ENCODE data around the gene ALOXE3. TPM values are rescaled to one million over a fixed set of nuclear protein-coding genes. Genes with fewer than 3 reads are reported as not detected.
A peak's percentile ranks its signal among the peaks of the same experiment; 100 is the strongest.

The ALOXE3 gene
- total and polyA plus RNA-seq, 7 donors: 0.17 TPM; not detected in 6

DNA sequence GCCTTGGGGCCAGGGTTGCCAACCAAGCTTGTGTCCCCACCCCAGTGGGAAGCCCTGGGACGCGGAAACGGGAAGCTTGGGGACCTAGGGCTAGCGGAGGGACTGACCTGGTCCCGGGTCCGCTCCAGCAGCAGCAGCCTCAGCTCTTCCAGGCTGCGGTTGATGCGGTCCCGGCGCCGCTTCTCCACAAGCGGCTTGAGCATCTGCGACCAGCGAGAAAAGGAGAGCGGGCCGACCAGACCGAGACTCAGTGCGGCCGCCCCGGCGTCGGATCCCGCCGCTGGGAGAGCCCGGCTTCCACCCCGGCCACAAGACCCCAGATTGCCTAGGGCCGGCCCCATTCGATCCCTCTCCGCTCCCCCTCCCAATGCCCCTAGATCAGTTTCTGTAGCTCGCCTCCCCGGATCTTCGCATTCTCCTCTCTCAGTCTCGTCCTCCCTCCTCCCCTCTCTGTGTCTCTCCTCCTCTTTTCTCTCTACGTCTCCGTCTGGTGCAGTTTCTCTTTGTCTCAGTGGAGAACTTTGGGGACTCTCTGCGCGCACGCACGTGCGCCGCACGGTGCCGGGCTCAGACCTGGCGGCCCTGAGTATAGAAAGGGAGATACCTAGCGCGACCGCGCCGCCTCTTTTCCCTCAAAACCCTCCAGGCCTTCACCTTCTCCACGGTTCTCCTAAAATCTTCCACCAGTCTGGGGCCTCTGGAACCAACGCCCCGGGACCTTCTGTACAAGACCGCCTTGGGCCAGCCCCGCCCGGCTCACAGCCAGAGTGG, 4.8 kb upstream of the ALOXE3 start:
- DNase-seq: no peak
- intact Hi-C loops (cut with DNase I): loop anchor here (5.0 kb wide), 1 partner anchor 54 kb away; the partner anchor contains the start of gene TMEM107
- 1% methylated on average over 55 of the region's 55 CpGs for WGBS, 2 donors
- no peaks in the 10 kb centered on the region for H3K9me3 ChIP-seq
- peaks cover 0 to 81% (median 75%) of the 10 kb centered on the region in 4 donors for H3K4me1 ChIP-seq
- peak overlapping the region; percentile 27 to 53 (median 46) for H3K4me3 ChIP-seq
- H3K27ac ChIP-seq: peak overlapping the region in 1 of 4 donors; percentile 53
- H3K36me3 ChIP-seq: no peaks in the 10 kb centered on the region
- no peak for TF ChIP-seq POLR2AphosphoS5 (IDR thresholded peaks at IDR 0.05)
- TF ChIP-seq POLR2A (IDR thresholded peaks at IDR 0.05): no peak
- TF ChIP-seq, protein P1, sequence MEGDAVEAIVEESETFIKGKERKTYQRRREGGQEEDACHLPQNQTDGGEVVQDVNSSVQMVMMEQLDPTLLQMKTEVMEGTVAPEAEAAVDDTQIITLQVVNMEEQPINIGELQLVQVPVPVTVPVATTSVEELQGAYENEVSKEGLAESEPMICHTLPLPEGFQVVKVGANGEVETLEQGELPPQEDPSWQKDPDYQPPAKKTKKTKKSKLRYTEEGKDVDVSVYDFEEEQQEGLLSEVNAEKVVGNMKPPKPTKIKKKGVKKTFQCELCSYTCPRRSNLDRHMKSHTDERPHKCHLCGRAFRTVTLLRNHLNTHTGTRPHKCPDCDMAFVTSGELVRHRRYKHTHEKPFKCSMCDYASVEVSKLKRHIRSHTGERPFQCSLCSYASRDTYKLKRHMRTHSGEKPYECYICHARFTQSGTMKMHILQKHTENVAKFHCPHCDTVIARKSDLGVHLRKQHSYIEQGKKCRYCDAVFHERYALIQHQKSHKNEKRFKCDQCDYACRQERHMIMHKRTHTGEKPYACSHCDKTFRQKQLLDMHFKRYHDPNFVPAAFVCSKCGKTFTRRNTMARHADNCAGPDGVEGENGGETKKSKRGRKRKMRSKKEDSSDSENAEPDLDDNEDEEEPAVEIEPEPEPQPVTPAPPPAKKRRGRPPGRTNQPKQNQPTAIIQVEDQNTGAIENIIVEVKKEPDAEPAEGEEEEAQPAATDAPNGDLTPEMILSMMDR (IDR thresholded peaks at IDR 0.05): no peak
- TF ChIP-seq EP300 (IDR thresholded peaks at IDR 0.05): no peak
- H3K27me3 ChIP-seq: peaks cover 12 to 55% (median 53%) of the 10 kb centered on the region in 3 donors

DNA sequence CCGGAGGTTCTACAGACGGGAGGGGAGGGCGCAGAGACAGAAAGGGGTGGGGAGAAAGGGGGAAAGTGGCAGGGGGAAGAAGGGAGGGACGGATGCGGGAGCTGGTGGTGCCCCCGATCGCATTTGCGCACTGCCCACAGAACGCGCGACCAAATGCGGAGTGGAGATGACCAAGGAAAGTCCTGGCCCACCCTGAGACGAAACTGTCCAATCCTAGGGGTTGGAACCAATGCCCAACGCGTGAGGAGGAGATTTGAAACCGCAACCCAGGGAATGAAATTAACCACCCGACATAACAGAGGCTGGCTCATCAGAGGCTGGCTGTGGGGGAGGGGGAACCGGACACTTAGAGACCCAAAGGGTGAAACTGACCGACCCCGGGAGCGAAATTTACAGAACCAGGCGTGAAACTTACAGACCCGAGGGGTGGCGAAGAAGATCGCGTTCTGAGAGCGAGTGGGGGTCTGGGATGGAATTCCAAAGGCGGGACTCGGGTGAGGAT, 4.2 kb upstream of the ALOXE3 start:
- Histone ChIP-seq H3K27ac (peak overlapping the region in 2 of 4 donors; percentile 50 to 53), H3K4me1 (peaks cover 0 to 85% (median 81%) of the 10 kb centered on the region in 4 donors), H3K27me3 (peaks cover 12 to 58% (median 51%) of the 10 kb centered on the region in 3 donors), H3K4me3 (peak overlapping the region; percentile 27 to 53 (median 46)), H3K9me3 (no peaks in the 10 kb centered on the region), H3K36me3 (no peaks in the 10 kb centered on the region)
- 1% methylated on average over 29 of the region's 29 CpGs for WGBS, 2 donors
- no peak for DNase-seq
- intact Hi-C loops (cut with DNase I): loop anchor here (5.0 kb wide), 1 partner anchor 55 kb away; the partner anchor contains the start of gene TMEM107
- no peak for TF ChIP-seq POLR2A (IDR thresholded peaks at IDR 0.05)
- peak in 1 of 4 donors; percentile 33 for TF ChIP-seq POLR2AphosphoS5 (IDR thresholded peaks at IDR 0.05)
- no peak for TF ChIP-seq EP300 (IDR thresholded peaks at IDR 0.05)
- TF ChIP-seq, protein P1 (IDR thresholded peaks at IDR 0.05): no peak

DNA sequence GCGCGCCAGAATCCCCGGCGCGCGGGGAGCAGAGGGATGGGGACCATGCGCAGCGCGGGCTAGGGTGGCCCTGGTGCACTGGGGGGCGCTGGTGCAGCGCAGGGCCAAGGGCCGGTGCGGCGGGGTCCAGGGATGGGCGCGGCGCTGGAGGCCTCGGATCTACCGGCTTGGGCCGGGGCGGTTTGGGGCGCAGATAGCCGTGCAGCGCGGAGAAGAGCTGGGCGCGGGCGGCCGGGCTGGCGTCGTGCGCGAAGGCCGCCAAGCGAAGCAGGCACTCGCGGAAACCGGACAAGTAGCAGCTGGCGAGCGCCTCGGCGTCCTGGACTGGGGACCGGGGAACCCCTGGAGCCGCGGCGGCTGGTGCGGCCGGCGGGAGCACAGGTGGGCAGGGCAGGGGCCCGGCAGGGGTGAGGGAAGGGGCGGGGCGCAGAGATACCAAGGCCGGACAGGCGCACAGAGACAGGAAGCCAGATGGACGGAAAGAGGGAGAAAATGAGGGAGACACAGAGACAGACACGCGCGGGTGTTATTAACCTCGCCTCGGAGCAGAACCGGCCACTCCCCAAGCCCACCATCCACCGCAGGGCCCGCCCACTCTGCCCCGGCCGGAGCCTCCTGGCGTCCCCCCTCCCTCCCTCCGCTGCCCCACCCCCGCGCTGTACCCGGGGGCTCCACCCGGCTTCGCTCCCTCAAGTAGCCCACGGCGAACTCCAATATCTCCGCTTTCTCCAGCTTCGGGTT, 3.5 kb upstream of the ALOXE3 start:
- Histone ChIP-seq H3K27me3 (peaks cover 12 to 64% (median 54%) of the 10 kb centered on the region in 3 donors), H3K4me1 (peaks cover 0 to 83% (median 79%) of the 10 kb centered on the region in 4 donors), H3K4me3 (peak overlapping the region; percentile 27 to 53 (median 46)), H3K27ac (peak overlapping the region in 3 of 4 donors; percentile 4 to 53 (median 50)), H3K36me3 (no peaks in the 10 kb centered on the region), H3K9me3 (no peaks in the 10 kb centered on the region)
- peak; percentile 78 for DNase-seq
- WGBS, 2 donors: 1% methylated on average over 76 of the region's 76 CpGs
- intact Hi-C loops (cut with DNase I): loop anchor here (5.0 kb wide), 1 partner anchor 55 kb away; the partner anchor contains the start of gene TMEM107
- TF ChIP-seq, protein P1 (IDR thresholded peaks at IDR 0.05): peak in 1 of 4 experiments; percentile 27
- TF ChIP-seq POLR2AphosphoS5 (IDR thresholded peaks at IDR 0.05) (peak in 1 of 4 donors; percentile 29), POLR2A (IDR thresholded peaks at IDR 0.05) (no peak)

DNA sequence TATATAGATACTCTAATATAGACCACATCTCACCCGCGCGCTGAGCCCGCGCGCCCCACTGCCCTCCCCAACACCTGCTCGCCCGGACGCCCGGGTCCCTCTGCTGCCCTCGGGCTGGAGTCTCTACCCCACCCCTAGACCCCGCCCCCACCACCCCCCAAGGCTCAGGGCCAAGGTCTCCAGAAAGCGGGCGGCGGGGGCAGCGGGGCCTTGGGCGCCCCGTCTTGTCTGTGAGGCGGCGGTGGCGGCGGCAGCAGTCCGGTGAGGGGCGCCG, 3.0 kb upstream of the ALOXE3 start:
- TF ChIP-seq, protein P1 (IDR thresholded peaks at IDR 0.05): no peak
- TF ChIP-seq POLR2AphosphoS5 (IDR thresholded peaks at IDR 0.05) (no peak), EP300 (IDR thresholded peaks at IDR 0.05) (no peak), POLR2A (IDR thresholded peaks at IDR 0.05) (no peak)
- no peak for DNase-seq
- Histone ChIP-seq H3K4me3 (peak overlapping the region; percentile 27 to 53 (median 46)), H3K9me3 (no peaks in the 10 kb centered on the region), H3K36me3 (no peaks in the 10 kb centered on the region), H3K4me1 (peaks cover 0 to 78% (median 75%) of the 10 kb centered on the region in 4 donors), H3K27me3 (peaks cover 12 to 69% (median 59%) of the 10 kb centered on the region in 3 donors), H3K27ac (peak overlapping the region in 2 of 4 donors; percentile 50 to 53)
- 1% methylated on average over 25 of the region's 25 CpGs for WGBS, 2 donors
- intact Hi-C loops (cut with DNase I): loop anchor here (5.0 kb wide), 1 partner anchor 56 kb away; the partner anchor contains the start of gene TMEM107

Measured in sigmoid colon (tissue), 7 donors.